Stimulated activated CD8-positive, alpha-beta memory T cell treated with anti-CD3 and anti-CD28 coated beads, Interleukin-7, amount 100 ng/mL, for 48 hours (primary cell): ENCODE results near the gene FGF18.

ENCODE experiments used
- DNase-seq, 2 donors: peaks; one replicate each; pipeline ENCODE4 v3.0.0-alpha.2; 2020; ENCODE audit warnings: low read depth in 1 of 2; ENCODE audit errors: extremely low read depth in 1 of 2

Gene FGF18

GRCh38 chr5:171462928-171463861, 43.7 kb downstream of the FGF18 start:
- no peak for DNase-seq

DNA sequence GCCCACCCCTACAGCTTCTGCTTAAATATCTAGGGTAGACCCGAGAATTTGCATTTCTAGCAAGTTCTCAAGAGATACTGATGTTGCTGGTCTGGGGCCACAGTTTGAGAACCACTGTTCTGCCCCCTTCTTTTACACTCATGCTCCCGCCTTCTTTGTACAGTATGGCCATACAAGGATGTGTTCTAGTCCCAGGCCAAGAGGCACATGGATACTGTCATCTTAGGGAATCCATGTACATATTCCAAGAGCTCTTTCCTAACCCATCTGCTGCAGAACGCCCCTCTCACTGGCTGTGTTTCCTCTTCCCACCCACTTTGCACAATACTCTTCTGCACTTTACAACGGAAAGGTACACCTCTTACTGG, 44.4 kb downstream of the FGF18 start:
- no peak for DNase-seq

DNA sequence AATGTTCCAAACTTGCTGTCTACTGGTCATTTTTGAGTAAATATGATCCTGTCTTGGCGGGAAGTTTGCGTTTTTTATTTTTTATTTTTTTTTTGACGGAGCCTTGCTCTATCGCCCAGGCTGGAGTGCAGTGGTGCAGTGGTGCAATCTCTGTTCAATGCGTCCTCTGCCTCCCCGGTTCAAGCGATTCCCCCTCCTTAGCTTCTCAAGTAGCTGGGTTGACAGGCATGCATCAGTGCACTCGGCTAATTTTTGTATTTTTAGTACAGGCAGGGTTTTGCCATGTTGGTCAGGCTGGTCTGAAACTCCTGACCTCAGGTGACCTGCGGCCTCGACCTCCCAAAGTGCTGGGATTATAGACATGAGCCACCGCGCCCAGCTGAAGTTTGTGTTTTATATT, 45.4 kb downstream of the FGF18 start:
- DNase-seq: no peak

GRCh38 chr5:171467107-171467506, 47.7 kb downstream of the FGF18 start:
- no peak for DNase-seq

- DNase-seq: no peak
Observed at GRCh38 chr5:171469326-171469725, 49.9 kb downstream of the FGF18 start.

DNA sequence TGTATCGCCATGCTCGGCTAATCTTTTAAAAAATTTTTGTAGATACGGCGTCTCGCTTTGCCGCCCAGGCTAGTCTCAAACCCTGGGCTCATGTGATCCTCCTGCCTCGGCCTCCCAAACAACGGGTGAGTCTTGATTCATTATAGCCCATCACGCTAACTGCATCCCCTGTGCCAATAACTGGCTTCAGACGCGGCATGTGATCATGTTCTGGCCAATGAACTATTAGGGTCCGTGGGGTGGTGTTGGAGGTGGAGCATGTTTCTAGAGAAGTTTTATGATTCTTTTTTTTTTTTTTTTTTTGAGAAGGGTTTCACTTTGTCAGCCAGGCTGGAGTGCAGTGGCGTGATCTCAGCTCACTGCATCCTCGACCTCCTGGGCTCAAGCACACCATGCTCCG, 51.0 kb downstream of the FGF18 start:
- DNase-seq: no peak

- no peak for DNase-seq
Observed at GRCh38 chr5:171474230-171474813, 54.9 kb downstream of the FGF18 start.

- no peak for DNase-seq
Observed at GRCh38 chr5:171475596-171475995, 56.1 kb downstream of the FGF18 start.

GRCh38 chr5:171476701-171477100, 57.3 kb downstream of the FGF18 start:
- no peak for DNase-seq

DNA sequence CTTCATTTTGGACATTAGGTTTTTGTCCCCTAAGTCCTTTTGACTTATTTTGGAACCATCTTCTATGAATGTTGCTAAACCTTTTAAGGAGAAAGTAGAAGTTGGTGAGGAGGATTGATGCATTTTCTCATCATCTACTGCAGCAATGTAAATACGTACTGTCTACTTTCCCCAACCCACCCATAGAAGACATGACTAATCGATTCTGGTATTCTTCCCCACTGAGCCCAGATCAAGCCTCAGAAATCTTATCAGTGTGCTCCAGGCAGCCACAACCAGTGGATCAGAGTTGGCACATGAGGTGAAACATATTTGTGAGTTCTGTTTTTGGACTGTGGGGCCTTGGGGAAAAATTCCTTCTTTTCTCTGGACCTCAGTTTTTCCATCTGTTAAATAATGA, 57.7 kb downstream of the FGF18 start:
- DNase-seq: no peak

DNA sequence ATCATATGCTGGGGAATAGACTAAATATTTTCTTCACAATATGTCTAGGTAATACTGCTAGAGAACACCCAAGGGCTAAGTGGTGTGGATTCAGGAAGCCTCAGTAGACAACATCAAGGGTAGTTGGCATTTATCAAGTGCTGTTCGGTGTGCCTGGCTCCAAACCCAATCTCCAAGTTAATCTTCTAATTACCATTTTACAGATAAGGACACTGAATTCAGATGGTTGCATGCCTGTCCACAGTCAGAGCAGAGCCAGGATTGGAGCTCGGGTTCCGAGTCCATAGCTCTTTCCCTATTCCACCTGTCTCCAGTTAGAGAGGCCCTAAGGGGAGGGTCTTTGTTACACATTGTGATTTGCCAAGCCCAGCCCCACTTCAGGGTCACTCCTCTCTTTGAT, 58.2 kb downstream of the FGF18 start:
- no peak for DNase-seq

DNA sequence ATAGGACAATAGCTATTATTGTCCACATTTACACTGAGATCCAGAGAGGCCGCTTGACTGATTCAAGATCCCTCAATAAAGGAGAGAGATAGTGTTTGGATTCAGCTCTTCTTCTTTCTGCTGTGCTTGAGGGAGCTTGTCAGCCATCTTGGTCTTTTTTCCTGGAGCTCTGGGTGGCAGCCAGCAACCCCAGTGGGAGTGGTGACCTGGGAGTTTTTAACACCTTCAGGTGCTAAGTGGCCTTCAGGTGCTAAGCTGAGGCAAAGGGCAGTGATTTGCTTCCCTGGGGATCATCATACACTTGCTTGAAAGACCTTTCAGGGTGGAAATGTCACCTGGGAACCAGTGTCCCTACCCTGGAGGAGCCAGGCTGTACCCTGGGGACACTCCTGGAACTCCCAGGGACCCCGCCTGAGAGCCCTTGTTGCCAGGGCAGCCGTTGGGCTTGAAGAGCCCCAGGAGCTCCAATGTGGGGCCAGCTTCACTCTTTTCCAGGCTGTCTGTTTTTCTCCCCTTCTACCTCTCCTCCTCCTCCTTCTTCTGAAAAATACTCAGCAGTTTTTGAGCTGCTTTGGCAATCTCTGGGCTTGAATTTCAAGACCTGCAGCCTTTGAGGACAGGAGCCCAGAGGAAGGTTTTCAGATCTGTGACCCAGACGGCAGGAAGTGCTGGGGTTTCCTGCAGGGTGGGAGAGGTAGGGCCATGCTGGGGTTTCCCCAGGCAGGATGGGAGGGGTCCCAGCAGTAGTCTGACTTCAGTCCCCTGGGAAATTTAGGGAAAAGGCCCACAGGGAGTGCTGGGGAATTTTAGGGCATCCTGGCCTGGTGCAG, 59.7 kb downstream of the FGF18 start:
- no peak for DNase-seq

GRCh38 chr5:171479776-171480125, 60.3 kb downstream of the FGF18 start:
- no peak for DNase-seq

- no peak for DNase-seq
Observed at GRCh38 chr5:171480239-171480638, 60.8 kb downstream of the FGF18 start.

DNA sequence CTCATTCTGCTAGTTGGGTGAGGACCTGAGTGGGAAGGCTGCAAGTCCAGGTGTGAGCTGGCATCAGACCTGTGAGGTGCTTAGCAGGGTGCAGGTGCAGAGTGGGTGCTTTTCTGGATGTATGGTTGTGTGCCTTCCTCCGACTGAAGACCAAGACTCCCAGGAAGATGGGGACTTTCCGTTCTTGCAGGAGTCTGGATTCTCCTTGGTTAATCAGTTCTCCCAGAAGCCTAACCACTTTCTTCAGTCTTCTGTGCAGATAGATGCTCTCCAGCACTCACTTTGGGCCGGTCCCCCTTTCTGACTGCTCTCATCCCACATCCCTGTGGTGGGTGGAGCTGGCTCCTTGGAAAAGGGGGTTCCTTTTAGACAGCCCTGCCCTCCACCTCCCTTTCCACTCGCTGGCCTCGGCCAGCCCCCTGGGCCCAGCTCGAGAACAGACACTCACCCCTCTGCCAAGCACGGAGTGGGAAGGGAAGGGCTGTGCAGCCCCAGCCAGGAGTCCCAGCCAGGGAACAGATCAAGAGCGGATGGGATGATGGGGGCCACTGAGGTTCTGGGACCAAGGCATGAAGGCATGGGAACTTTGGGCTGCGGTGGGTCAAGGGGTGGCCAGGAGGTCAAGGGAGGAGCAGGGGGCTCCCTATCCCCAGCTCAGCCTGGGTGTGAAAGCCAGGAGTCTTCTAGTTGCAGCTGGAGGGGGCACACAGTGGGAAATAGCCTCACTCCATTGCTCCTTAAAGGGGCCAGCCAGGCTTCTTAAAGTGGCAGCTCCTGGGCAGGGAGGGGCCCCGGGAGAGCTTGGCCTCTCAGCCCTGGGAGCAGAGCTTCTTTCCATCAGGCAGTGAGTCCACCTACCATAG, 62.4 kb downstream of the FGF18 start:
- no peak for DNase-seq

DNA sequence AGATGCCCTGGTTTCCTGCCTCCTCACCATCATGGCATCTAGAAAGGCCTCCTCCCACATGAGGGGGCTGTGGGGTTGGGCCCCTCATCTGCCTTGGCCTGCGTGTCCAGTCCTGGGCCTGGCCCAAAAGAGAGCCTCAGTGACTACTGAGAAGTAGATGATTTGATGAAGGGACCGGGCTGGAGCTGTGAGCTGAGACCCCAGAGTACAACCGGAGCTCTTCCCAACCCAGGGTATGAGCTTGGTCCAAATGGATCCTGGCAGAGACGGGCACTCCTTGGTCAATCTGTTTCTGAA, 62.9 kb downstream of the FGF18 start:
- DNase-seq: no peak

- DNase-seq: no peak
Observed at GRCh38 chr5:171483551-171484135, 64.2 kb downstream of the FGF18 start.

GRCh38 chr5:171484460-171484899, 65.0 kb downstream of the FGF18 start:
- DNase-seq: peak in 1 of 2 donors; percentile 13

DNA sequence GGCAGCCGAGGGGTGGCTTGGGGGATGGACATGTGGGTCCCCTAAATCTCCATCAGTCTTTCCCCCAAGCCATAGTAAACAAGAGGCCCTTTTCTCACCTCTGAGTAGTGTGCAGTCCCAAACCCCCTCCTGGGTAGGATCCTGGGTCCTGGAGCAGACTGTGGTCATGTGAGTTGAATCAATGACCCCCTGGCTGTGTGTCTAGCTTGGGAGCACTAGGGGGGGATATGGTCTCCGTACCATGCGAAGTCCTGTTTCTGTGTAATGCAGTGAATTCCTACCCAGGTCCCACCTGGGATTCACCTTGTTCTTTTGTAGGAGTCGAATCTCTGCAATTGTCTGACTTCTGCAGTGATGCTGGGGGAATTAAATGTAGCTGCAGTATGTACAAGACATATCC, 66.2 kb downstream of the FGF18 start:
- no peak for DNase-seq

- no peak for DNase-seq
Observed at GRCh38 chr5:171486613-171487012, 67.2 kb downstream of the FGF18 start.

DNA sequence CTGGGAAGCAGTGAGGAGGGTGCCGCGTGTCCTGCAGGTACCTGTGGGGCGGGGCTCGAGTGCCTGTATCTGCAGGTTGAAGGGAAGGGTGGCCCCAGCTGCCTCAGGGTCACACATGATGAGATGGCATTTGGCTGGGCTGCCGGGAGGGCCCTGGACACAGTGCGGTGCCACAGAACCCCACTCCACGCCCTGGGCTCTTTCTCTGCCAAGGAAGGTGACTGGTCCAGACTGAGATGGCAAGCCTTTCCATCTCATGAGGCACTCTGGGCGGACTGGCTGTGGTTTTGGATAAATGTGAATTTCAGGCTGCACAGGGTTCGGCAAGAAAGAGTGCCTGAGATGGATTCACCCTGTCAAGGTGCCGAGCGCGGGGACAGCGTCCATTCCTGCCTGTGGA, 69.4 kb downstream of the FGF18 start:
- no peak for DNase-seq
